VCaP (cell line): ENCODE results near the gene AGO3.

Source experiments
- H3K27ac ChIP-seq: fragments of 450-650 bp; 2 replicates; pipeline ENCODE4 v1.5.1; 2017
- TF ChIP-seq, protein P1 (sequence below): fragments of 450-650 bp; conservative IDR thresholded peaks from 2 replicates; pipeline ENCODE4 v1.5.1; 2017; ENCODE audit warnings: mild to moderate bottlenecking, moderate library complexity

AGO3 gene

DNA sequence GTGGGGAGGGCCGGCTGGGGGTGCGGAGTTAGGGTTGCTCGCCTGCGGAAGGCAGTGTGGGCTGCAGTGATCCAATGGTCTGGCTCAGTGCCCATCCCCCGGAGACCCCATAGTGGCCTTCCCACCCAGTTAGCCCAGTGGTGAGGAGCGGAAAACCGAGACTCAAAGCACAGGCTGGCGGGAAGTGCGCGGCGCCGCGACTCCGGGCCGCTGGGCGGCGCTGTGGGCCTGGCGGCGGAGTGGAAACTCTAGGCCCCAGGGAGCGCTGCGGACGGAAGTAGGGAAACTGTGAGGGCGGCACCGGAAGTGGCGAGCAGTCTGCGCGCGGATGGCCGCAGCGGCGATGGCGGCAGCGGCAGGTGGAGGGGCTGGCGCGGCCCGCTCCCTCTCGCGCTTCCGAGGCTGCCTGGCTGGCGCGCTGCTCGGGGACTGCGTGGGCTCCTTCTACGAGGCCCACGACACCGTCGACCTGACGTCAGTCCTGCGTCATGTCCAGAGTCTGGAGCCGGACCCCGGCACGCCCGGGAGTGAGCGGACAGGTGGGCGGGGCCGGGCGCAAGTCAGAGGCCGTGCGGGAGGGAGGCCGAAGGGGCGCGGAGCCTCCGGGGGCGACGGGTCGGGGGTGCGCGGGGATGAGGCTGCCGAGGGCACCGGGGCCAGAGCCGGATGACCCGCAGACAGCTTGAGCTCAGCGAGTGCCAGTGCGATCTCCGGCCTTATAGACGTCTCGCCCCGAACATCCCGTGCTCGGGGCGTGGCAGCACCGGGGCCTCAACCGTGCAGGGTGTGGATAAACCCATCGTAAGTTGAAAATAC lies 157.9 kb downstream of the AGO3 start, which contains the start of gene ADPRS:
TSS of gene ADPRS (plus strand) at position 316 of the 816 bp plus-strand sequence. CDS start at position 329, 13 bp downstream.
- peak within 1 kb of the TSS; percentile 77 for H3K27ac ChIP-seq

DNA sequence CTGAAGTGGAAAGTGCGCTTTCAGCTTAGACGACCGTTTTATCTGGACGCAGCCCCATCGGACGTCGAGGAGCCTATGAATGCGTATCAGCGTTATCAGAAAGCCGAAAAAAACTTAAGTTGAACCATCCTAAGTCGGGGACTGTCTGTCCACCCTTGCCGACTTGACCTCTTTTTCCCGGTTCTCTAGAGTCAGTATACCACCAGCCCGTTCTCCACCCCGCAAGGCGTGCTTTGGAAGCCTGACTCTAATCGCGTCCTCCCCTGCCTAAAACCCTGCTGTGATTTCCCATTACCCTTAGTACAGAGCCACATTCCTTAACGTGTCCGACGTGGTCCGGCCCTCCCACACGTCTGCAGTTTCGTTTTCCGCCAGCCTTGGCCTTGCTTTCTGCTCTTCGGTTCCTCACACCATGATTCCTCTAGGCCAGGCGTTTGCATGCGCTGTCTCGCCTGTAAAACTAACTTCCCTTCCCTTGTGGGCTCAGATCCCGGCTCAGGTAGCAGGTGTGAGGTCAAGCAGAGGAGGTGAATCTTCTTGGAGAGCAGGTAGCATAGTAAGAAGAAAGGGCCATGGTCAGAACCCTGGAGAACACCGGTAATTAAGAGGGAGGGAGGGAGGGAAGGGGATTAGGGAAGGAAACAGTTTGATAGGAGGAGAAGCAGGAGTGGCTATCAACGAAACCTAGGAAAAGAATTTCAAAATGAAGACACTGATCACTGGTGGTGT lies 158.7 kb downstream of the AGO3 start:
- peak overlapping the region; percentile 77 for H3K27ac ChIP-seq
- TF ChIP-seq, protein P1, sequence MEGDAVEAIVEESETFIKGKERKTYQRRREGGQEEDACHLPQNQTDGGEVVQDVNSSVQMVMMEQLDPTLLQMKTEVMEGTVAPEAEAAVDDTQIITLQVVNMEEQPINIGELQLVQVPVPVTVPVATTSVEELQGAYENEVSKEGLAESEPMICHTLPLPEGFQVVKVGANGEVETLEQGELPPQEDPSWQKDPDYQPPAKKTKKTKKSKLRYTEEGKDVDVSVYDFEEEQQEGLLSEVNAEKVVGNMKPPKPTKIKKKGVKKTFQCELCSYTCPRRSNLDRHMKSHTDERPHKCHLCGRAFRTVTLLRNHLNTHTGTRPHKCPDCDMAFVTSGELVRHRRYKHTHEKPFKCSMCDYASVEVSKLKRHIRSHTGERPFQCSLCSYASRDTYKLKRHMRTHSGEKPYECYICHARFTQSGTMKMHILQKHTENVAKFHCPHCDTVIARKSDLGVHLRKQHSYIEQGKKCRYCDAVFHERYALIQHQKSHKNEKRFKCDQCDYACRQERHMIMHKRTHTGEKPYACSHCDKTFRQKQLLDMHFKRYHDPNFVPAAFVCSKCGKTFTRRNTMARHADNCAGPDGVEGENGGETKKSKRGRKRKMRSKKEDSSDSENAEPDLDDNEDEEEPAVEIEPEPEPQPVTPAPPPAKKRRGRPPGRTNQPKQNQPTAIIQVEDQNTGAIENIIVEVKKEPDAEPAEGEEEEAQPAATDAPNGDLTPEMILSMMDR, result no peak

More for the DNA sequence above, 157.9 kb downstream of the AGO3 start, which contains the start of gene ADPRS:
- TF ChIP-seq, protein P1, result peak; percentile 98

DNA sequence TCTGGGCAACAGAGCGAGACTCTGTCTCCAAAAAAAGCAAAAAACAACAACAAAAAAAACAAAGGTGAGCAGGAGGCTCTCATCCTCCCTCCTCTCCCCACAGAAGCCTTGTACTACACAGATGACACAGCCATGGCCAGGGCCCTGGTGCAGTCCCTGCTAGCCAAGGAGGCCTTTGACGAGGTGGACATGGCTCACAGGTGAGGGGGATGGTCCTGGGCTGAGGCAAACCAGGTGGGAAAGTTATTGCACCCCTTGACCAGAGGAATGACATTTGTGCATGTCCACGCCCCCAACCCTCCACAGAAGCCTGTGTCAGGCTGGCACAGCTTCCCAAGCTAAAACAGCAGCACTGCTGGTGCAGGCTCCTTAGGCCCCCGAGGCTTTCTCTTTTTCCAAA lies 160.2 kb downstream of the AGO3 start:
- TF ChIP-seq, protein P1, result no peak
- H3K27ac ChIP-seq, result no peak overlapping the region

DNA sequence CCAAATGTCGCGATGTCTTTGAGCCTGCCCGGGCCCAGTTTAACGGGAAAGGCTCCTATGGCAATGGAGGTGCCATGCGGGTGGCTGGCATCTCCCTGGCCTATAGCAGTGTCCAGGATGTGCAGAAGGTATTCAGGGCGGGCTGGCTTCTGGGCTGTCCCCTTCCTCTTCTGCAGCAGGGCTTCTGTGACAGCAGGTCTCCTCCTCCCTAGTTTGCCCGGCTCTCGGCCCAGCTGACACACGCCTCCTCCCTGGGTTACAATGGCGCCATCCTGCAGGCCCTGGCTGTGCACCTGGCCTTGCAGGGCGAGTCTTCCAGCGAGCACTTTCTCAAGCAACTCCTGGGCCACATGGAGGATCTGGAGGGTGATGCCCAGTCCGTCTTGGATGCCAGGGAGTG lies 160.8 kb downstream of the AGO3 start:
- TF ChIP-seq, protein P1, result no peak

DNA sequence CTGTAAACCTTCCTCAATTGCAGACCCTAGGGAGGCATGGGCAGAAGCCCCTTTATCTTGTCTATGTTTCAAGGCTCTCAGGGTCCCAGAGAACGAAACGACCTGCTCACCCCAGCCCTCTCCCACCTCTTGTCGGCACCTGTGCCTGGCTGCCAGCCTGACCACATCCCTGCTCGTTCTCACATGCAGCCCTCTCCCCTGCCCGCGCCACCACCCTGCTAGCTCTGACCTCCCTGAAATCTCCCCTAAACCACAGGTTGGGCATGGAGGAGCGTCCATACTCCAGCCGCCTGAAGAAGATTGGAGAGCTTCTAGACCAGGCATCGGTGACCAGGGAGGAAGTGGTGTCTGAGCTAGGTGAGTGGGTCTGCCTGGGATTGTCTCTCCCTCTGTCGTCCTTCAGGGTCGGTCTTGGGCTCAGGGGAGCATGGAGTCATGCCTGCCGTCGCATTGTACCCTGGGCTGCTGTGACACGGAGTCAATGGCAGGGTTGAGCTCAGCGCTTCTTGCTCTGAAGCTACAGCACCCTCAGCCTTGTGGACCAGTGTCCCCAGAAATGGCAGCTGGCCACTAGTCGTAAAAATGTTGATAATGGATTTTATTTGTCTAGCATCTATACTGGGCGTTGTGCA lies 161.4 kb downstream of the AGO3 start:
- no peak overlapping the region for H3K27ac ChIP-seq
- TF ChIP-seq, protein P1, result no peak

More for the DNA sequence above, 160.8 kb downstream of the AGO3 start:
- no peak overlapping the region for H3K27ac ChIP-seq

DNA sequence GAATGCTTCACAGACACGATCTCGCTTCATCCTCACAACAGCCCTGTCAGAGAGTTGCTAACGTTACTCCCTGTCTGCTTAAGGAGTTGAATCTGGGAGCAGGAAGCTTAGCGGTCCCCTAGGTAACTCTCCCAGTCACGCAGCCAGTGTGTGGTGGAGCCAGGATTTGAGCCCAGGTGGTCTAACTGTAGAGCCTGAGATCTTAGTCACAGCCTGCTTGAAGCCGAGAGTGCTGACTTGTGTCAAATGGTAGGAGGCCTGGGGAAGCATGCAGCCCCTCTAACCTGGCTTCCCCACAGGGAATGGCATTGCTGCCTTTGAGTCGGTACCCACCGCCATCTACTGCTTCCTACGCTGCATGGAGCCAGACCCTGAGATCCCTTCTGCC lies 161.9 kb downstream of the AGO3 start:
- H3K27ac ChIP-seq, result no peak overlapping the region

More for the DNA sequence above, 161.9 kb downstream of the AGO3 start:
- TF ChIP-seq, protein P1, result no peak
